ENCODE results near the gene FOSL1. TPM values are rescaled to one million over a fixed set of nuclear protein-coding genes. Genes with fewer than 3 reads are reported as not detected.

Gene FOSL1
- total RNA-seq, 1 experiment from 2014 or later: 125 TPM

GRCh38 chr11:65854161-65854592 lies 46.0 kb downstream of the FOSL1 start:
- peaks cover 15% of the 10 kb centered on the region; the same call in 1 of the 2 replicates for H4K20me1 ChIP-seq (ENCODE audit: insufficient read depth)
- CTCF ChIA-PET: no interaction called here

More at GRCh38 chr11:65854161-65854592, 46.0 kb downstream of the FOSL1 start:
- ATAC-seq (no peak), DNase-seq (ENCODE audit: low read depth, low spot score) (no peak)
- H3K4me3 ChIP-seq (replicated peaks in 1 of 2; ENCODE audit: low read depth in 1 of 2, low read length in 2 of 2): no peak overlapping the region
- no peak overlapping the region for H3K27ac ChIP-seq (ENCODE audit: low read depth, low read length)
- no peak overlapping the region for H3K9ac ChIP-seq (ENCODE audit: low read length)
- TF ChIP-seq SRF (IDR thresholded peaks at IDR 0.05; ENCODE audit: low read depth): no peak
- TF ChIP-seq TCF7L2 (IDR thresholded peaks at IDR 0.05; ENCODE audit: borderline replicate concordance, extremely low read depth, insufficient read depth, insufficient read length): no peak
- no peak for TF ChIP-seq SIN3A (IDR thresholded peaks at IDR 0.05; ENCODE audit: low read depth)
- no peak for TF ChIP-seq CEBPB (IDR thresholded peaks at IDR 0.05; ENCODE audit: low read depth)
- TF ChIP-seq ATF3 (IDR thresholded peaks at IDR 0.05): no peak
- TF ChIP-seq REST (IDR thresholded peaks at IDR 0.05; ENCODE audit: low read depth): no peak
- no peak for TF ChIP-seq EGR1 (IDR thresholded peaks at IDR 0.05; ENCODE audit: low read depth)
- no peak for TF ChIP-seq POLR2AphosphoS5 (IDR thresholded peaks at IDR 0.05; ENCODE audit: low read depth, low read length)
- ChIA-PET RAD21 (ENCODE audit: low non-redundant PET in 1 of 2, low total read pairs in 2 of 2, uncharacterized antibody in 2 of 2, unreplicated experiment in 2 of 2) (no interaction called here), POLR2A (no interaction called here)
- peaks cover 14 to 23% of the 10 kb centered on the region in 2 experiments for H3K4me1 ChIP-seq (ENCODE audit: control insufficient read depth in 1 of 2, insufficient read depth in 2 of 2, low read length in 2 of 2)
- no peaks in the 10 kb centered on the region for H3K27me3 ChIP-seq (ENCODE audit: insufficient read depth, low read length)
- peaks cover 41% of the 10 kb centered on the region for H3K79me2 ChIP-seq (ENCODE audit: insufficient read depth, low read length)
- intact Hi-C loops (cut with micrococcal nuclease): no loop called here
- H3K9me3 ChIP-seq (ENCODE audit: control insufficient read depth in 1 of 2, insufficient read depth in 1 of 2, low read depth in 1 of 2, low read length in 2 of 2): no peaks in the 10 kb centered on the region; a peak in 1 of 4 replicates
- no peaks in the 10 kb centered on the region for H3K9me2 ChIP-seq (ENCODE audit: insufficient read depth)
- H2AFZ ChIP-seq (ENCODE audit: low read depth, low read length, poor library complexity, severe bottlenecking): no peak overlapping the region
- BruUV-seq (replicated peaks): no TSS peak
- H3K4me2 ChIP-seq (ENCODE audit: low read length): no peak overlapping the region
- H3K36me3 ChIP-seq (ENCODE audit: control insufficient read depth in 1 of 2, insufficient read depth in 2 of 2, low read length in 2 of 2): peaks cover 31 to 56% of the 10 kb centered on the region in 2 experiments
